ENCODE measurements around the gene GCAT. TPM values are rescaled to one million over a fixed set of nuclear protein-coding genes. Genes with fewer than 3 reads are reported as not detected.

The GCAT gene
- total and polyA plus RNA-seq, 12 donors, result 26.7 to 63.0 (median 41.5) TPM

GRCh38 chr22:37818409-37819104 lies 10.8 kb downstream of the GCAT start:
- peak overlapping the region in 4 of 10 donors; percentile 59 to 78 (median 70) for H3K27ac ChIP-seq
- peaks cover 0 to 46% (median 38%) of the 10 kb centered on the region in 7 donors for H3K27me3 ChIP-seq
- intact Hi-C loops (cut with DNase I), result loop anchor here in 7 of 10 donors (2.0 to 10.0 kb wide), 5 partner anchors 44 to 149 kb away; no protein-coding TSS in a partner anchor
- peaks cover 4 to 22% (median 18%) of the 10 kb centered on the region in 9 donors for H3K4me1 ChIP-seq
- no peaks in the 10 kb centered on the region for H3K9me3 ChIP-seq
- ATAC-seq (peak; percentile 35 to 66 (median 48)), DNase-seq (peak; percentile 26 to 70)
- WGBS, 2 donors, result 4 to 6% methylated on average over 63 to 68 of the region's 68 CpGs
- H3K36me3 ChIP-seq, result peaks cover 0 to 16% (median 0%) of the 10 kb centered on the region in 9 donors
- H3K4me3 ChIP-seq, result peak overlapping the region in 9 of 10 donors; percentile 24 to 56 (median 45)
- TF ChIP-seq CTCF (IDR thresholded peaks at IDR 0.05), result peak in 8 of 9 donors; percentile 16 to 57 (median 40)

GRCh38 chr22:37819105-37819433 lies 11.3 kb downstream of the GCAT start:
- no peak for DNase-seq
- no peak overlapping the region for H3K27ac ChIP-seq
- peaks cover 0 to 16% (median 0%) of the 10 kb centered on the region in 9 donors for H3K36me3 ChIP-seq
- H3K27me3 ChIP-seq, result peaks cover 0 to 51% (median 39%) of the 10 kb centered on the region in 7 donors
- intact Hi-C loops (cut with DNase I), result loop anchor here in 7 of 10 donors (2.0 to 10.0 kb wide), 5 partner anchors 44 to 148 kb away; no protein-coding TSS in a partner anchor
- H3K4me3 ChIP-seq, result peak overlapping the region in 9 of 10 donors; percentile 24 to 56 (median 45)
- H3K4me1 ChIP-seq, result peaks cover 4 to 22% (median 18%) of the 10 kb centered on the region in 9 donors
- H3K9me3 ChIP-seq, result no peaks in the 10 kb centered on the region
- 28 to 35% methylated on average over 14 of the region's 14 CpGs for WGBS, 2 donors
- peak in 1 of 8 donors; percentile 1 for ATAC-seq
- no peak for TF ChIP-seq CTCF (IDR thresholded peaks at IDR 0.05)

GRCh38 chr22:37820350-37820749 lies 12.6 kb downstream of the GCAT start:
- no peak overlapping the region for H3K4me3 ChIP-seq
- ATAC-seq (no peak), DNase-seq (no peak)
- intact Hi-C loops (cut with DNase I), result loop anchor here in 1 of 10 donors (5.0 kb wide), 1 partner anchor 137 kb away; no protein-coding TSS in a partner anchor
- peaks cover 4 to 25% (median 21%) of the 10 kb centered on the region in 9 donors for H3K4me1 ChIP-seq
- no peaks in the 10 kb centered on the region for H3K9me3 ChIP-seq
- no peak for TF ChIP-seq CTCF (IDR thresholded peaks at IDR 0.05)
- WGBS, 2 donors, result 89 to 93% methylated on average over 5 of the region's 5 CpGs
- no peak overlapping the region for H3K27ac ChIP-seq
- peaks cover 0 to 57% (median 39%) of the 10 kb centered on the region in 7 donors for H3K27me3 ChIP-seq
- peaks cover 0 to 10% (median 0%) of the 10 kb centered on the region in 9 donors for H3K36me3 ChIP-seq

- Histone ChIP-seq H3K4me3 (no peak overlapping the region), H3K9me3 (no peaks in the 10 kb centered on the region), H3K4me1 (peaks cover 4 to 37% (median 26%) of the 10 kb centered on the region in 9 donors), H3K27me3 (peaks cover 0 to 57% (median 39%) of the 10 kb centered on the region in 7 donors), H3K27ac (no peak overlapping the region), H3K36me3 (no peaks in the 10 kb centered on the region)
- no peak for TF ChIP-seq CTCF (IDR thresholded peaks at IDR 0.05)
- ATAC-seq (no peak), DNase-seq (no peak)
- WGBS, 2 donors, result 56 to 59% methylated on average over 8 of the region's 8 CpGs
- intact Hi-C loops (cut with DNase I), result loop anchor here in 1 of 10 donors (5.0 kb wide), 1 partner anchor 135 kb away; no protein-coding TSS in a partner anchor
Measured at GRCh38 chr22:37822079-37822833, 14.5 kb downstream of the GCAT start.
